ENCODE measurements around the gene COTL1. TPM values are rescaled to one million over a fixed set of nuclear protein-coding genes. Genes with fewer than 3 reads are reported as not detected.

COTL1 gene
- total RNA-seq, 2 experiments from 2014 or later, result 837 to 887 TPM

DNA sequence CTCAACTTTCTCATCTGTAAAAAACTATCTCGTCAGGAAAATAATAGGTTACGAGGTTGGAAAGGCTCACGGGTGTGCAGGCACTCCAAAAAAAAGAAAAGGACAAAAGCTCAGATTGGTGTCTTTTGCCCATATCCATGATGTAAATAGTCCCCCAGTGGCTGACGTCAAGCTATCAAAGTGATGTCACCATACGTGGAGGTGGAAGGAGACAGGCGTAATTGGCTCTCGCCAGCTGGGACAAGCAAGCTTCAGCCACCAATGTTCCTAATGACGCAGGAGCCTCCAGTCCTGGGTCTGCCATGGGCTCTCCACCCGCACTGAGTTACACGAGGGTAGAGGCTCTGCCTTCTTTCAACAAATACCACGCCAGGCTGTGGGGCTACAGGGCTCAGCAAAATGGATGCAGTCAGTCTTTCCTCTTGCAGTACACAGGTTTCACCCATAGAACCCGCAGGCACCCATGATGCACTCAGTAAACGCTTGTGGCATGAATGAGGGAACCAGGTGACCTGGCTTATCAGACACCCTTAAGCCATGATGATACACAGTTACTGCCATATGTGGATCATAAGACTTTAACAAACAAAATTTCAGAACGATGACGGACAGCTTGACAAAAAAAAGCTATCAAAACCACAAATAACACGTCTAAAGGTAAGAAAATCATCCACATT is 50.5 kb downstream of the COTL1 start:
- H3K4me1 Mint-ChIP-seq (ENCODE audit: low read depth), result peaks cover 48% of the 10 kb centered on the region
- no peaks in the 10 kb centered on the region for H3K27me3 Mint-ChIP-seq (ENCODE audit: low read depth)
- DNase-seq (no peak), ATAC-seq (no peak)
- no peak overlapping the region for H3K4me3 Mint-ChIP-seq
- H3K36me3 Mint-ChIP-seq (ENCODE audit: low read depth), result peaks cover 93% of the 10 kb centered on the region
- CTCF ChIA-PET, result interaction anchor here (0.6 to 1.3 kb wide), 2 partner anchors 41 to 56 kb away, joined by 3 read pairs; no protein-coding TSS in a partner anchor
- peak overlapping the region; percentile 22 for H3K27ac Mint-ChIP-seq
- peaks cover 3% of the 10 kb centered on the region for H3K9me3 Mint-ChIP-seq (ENCODE audit: insufficient read depth)
- POLR2A ChIA-PET, result interaction anchor here (0.5 kb wide), 1 partner anchor 16 kb away, joined by 5 read pairs; no protein-coding TSS in a partner anchor

DNA sequence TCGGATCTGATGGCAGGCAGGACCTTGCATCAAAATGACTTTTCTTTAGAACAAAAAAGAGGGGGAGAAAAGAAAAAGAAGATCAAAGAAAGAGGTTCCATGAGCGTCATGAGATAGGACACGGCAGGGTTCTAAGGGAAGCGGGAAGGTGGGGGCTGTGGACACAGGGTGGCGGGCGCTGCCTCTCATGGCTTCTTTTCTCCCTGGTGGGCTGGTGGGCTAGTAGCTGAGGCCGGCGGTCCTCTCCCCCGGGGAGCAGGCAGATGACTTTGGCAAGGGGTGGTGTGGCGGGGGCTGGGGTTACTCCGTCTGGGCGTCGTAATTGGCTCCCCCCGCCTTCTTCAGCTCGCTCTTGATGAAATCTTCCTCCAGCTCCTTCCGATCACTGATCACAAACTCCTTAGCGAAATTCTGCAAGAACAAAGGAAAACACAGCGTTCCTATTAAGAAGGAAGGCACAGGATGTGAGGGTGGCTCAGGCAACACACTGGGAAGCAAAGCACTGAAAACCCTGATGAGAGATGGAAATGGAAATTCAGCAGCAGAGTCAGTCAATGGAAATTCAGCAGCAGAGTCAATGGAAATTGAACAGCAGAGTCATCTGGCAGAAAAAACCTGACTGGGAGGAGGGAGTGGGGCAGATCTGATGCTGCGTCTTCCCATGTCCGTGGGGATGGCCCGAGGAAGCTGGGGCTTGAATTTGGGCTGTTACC is 51.2 kb downstream of the COTL1 start:
- H3K36me3 Mint-ChIP-seq (ENCODE audit: low read depth), result peaks cover 92% of the 10 kb centered on the region
- no peaks in the 10 kb centered on the region for H3K27me3 Mint-ChIP-seq (ENCODE audit: low read depth)
- peaks cover 3% of the 10 kb centered on the region for H3K9me3 Mint-ChIP-seq (ENCODE audit: insufficient read depth)
- ChIA-PET POLR2A (no interaction called here), CTCF (interaction anchor here (0.6 to 1.3 kb wide), 2 partner anchors 41 to 56 kb away, joined by 3 read pairs; no protein-coding TSS in a partner anchor)
- peak overlapping the region; percentile 10 for H3K27ac Mint-ChIP-seq
- no peak for DNase-seq
- ATAC-seq, result no peak
- H3K4me1 Mint-ChIP-seq (ENCODE audit: low read depth), result peaks cover 41% of the 10 kb centered on the region
- H3K4me3 Mint-ChIP-seq, result no peak overlapping the region

DNA sequence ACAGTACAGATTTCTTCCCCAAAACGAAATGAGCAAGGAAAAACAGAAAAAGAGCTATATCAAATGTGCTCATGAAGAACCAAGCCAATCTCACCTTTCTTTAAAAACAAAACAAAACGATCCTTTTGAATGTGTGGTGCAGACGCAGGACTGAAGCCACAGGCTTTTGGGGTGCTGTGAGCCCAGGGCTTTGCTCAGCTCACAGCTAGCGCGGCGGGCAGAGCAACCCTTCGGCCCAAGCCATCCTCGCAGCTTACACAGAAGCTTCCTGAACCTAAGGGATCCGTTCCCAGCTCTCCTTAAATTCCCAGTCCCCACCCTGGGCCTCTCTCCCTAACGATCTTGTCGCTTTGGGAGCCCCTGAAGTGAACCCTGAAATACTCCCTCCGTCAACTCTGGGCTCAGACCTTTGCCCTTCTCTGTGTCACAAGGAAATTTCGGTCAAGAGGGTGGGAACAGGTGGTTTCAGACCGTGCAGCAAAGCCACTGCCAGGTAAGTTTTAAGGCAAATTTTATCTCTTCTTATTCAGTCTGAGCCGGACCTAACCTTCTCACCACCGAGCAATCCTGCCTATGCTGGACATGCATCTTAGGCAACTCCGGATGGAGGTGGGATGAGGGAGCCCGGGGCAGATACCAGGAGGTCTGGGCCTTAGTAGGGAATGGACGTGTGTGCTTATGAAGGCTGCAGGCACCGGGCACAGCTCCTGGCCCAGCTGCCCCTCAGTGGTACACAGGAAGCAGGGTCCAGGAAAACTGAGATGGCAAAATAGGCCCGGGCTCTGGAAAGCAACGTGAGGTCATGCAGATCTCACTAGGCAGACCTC is 52.0 kb downstream of the COTL1 start:
- H3K9me3 Mint-ChIP-seq (ENCODE audit: insufficient read depth), result no peaks in the 10 kb centered on the region
- ATAC-seq (no peak), DNase-seq (no peak)
- peaks cover 34% of the 10 kb centered on the region for H3K4me1 Mint-ChIP-seq (ENCODE audit: low read depth)
- no peak overlapping the region for H3K4me3 Mint-ChIP-seq
- H3K27me3 Mint-ChIP-seq (ENCODE audit: low read depth), result no peaks in the 10 kb centered on the region
- peak overlapping the region; percentile 7 for H3K27ac Mint-ChIP-seq
- peaks cover 87% of the 10 kb centered on the region for H3K36me3 Mint-ChIP-seq (ENCODE audit: low read depth)
- CTCF ChIA-PET, result interaction anchor here (1.3 kb wide), 1 partner anchor 57 kb away, joined by 3 read pairs; no protein-coding TSS in a partner anchor
- POLR2A ChIA-PET, result interaction anchor here (1.0 kb wide), 2 partner anchors 11 to 40 kb away, joined by 3 read pairs; no protein-coding TSS in a partner anchor

DNA sequence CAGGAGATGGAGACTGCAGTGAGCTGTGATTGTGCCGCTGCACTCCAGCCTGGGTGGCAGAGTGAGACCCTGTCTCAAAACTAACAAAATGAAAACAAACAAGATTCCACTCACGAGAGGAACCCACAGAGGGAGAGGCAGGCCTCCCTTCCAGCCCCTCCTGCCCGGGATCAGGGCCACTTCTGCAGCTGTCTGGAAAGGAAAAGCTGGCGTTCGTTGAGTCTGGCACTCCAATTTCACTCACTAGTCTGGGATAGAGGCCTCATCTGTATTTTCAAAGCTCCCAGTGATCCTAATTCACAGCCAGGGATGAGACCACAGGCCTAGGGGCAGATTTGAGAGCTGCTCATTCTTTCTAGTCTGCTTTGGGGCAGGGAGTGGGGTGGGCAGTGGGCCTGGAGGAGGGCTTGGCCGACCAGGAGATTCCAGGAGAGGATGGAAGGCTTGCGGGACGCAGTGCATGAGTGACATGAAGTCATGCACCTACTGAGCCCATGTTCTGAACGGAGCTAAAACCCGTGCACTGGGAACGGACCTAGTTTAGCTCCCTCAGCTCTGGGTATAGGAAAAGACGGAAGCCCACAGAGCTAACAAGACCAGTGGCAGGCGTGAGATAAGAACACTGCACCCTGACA is 54.0 kb downstream of the COTL1 start:
- no peak for ATAC-seq
- Mint-ChIP-seq H3K4me3 (no peak overlapping the region), H3K27me3 (ENCODE audit: low read depth) (no peaks in the 10 kb centered on the region), H3K4me1 (ENCODE audit: low read depth) (peaks cover 23% of the 10 kb centered on the region), H3K36me3 (ENCODE audit: low read depth) (peaks cover 71% of the 10 kb centered on the region), H3K9me3 (ENCODE audit: insufficient read depth) (no peaks in the 10 kb centered on the region), H3K27ac (peak overlapping the region; percentile 13)
- DNase-seq, result no peak
- ChIA-PET CTCF (interaction anchor here (0.6 to 2.9 kb wide), 5 partner anchors 9 to 59 kb away, joined by 3 to 10 read pairs (median 5); no protein-coding TSS in a partner anchor), POLR2A (interaction anchor here (1.8 to 2.6 kb wide), 2 partner anchors 10 to 35 kb away, joined by 4 to 10 read pairs; no protein-coding TSS in a partner anchor)

DNA sequence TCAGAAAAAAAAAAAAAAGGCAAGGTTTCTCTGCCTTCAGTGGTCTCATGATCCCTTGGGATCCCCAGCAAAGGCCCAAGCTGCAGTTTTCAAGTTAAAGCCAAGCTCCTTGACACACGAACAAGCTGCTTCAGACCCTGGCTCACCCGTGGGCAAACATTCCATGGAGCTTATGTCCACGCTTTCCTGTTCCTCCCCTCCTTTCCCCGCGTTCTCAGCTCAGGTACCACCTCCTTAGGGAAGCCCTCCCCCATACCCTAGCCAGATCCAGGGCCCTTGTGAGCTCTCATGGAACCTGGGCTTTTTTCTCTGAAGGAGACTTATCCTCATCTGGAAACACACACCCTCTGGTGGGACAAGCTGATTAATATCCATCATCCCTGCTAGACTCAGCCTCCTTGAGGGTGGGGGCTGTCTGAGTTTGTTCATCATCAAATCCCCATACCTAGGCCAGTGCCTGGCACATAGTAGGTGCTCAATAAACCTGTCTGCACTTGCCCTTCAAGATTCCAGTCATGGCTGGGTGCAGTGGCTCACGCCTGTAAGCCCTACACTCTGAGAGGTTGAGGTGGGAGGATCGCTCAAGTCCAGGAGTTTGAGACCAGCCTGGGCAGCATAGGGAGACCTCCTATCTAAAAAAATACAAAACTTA is 54.7 kb downstream of the COTL1 start:
- no peak overlapping the region for H3K4me3 Mint-ChIP-seq
- no peak for DNase-seq
- H3K27ac Mint-ChIP-seq, result peak overlapping the region; percentile 13
- POLR2A ChIA-PET, result interaction anchor here (1.8 to 2.6 kb wide), 2 partner anchors 9 to 36 kb away, joined by 4 to 10 read pairs; no protein-coding TSS in a partner anchor
- CTCF ChIA-PET, result interaction anchor here (0.6 to 2.9 kb wide), 7 partner anchors 9 to 59 kb away, joined by 3 to 10 read pairs (median 3); no protein-coding TSS in a partner anchor
- no peaks in the 10 kb centered on the region for H3K9me3 Mint-ChIP-seq (ENCODE audit: insufficient read depth)
- ATAC-seq, result no peak
- peaks cover 16% of the 10 kb centered on the region for H3K4me1 Mint-ChIP-seq (ENCODE audit: low read depth)
- no peaks in the 10 kb centered on the region for H3K27me3 Mint-ChIP-seq (ENCODE audit: low read depth)
- peaks cover 64% of the 10 kb centered on the region for H3K36me3 Mint-ChIP-seq (ENCODE audit: low read depth)

DNA sequence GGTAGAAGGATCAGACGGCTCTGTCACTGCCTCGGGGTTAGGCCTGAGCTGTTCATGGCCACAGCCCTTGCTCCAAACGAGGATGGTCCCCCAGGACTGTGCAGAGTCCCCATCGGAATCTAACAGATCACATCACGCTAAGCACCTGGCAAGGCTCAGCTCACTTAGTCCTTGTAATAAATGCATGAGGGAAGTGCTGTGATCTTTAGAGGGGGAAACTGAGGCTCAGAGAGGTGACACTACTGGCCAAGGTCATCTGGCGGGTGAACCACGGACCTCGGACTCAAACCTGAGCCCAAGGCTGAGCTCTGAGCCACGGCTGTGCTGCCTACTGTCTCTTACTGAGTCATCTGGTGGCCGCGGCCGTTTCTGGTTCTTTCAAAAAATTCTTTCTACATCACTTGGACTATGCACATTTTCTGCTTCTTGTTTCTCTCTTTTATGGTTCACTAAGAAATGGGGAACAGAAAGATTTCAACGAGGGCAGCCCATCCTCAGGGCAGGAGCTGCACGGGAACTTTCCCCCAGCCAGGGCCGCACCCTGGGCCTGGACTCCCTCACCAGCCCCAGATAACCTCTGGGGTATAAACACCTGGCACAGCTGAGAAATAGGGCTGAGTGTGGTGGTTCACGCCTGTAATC is 55.6 kb downstream of the COTL1 start:
- DNase-seq (no peak), ATAC-seq (no peak)
- Mint-ChIP-seq H3K27me3 (ENCODE audit: low read depth) (no peaks in the 10 kb centered on the region), H3K36me3 (ENCODE audit: low read depth) (peaks cover 57% of the 10 kb centered on the region), H3K27ac (no peak overlapping the region), H3K4me3 (no peak overlapping the region), H3K4me1 (ENCODE audit: low read depth) (peaks cover 15% of the 10 kb centered on the region), H3K9me3 (ENCODE audit: insufficient read depth) (no peaks in the 10 kb centered on the region)
- ChIA-PET POLR2A (interaction anchor here (2.6 kb wide), 1 partner anchor 8 kb away, joined by 10 read pairs; no protein-coding TSS in a partner anchor), CTCF (interaction anchor here (0.9 to 2.9 kb wide), 4 partner anchors 13 to 56 kb away, joined by 3 to 10 read pairs (median 6); no protein-coding TSS in a partner anchor)

DNA sequence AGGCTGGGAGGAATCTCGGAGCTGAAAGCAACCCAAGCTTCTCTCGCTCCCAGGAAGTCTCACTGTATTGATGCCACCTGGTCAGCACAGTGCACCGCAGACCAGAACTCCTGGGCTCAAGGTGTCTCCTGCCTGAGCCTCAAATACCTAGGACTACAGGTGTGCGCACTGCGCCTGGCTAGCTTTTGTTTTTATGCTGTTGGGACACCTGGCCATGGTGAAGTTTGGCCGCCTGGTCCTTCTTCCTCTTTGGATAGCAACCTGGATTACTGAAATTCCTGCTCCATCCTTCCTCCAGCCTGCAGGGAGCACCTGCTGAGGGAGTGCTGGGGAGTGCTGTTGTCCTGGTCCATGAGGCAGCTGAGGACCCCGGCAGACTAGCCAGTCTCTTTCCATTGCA is 56.6 kb downstream of the COTL1 start:
- no peak for ATAC-seq
- Mint-ChIP-seq H3K4me1 (ENCODE audit: low read depth) (peaks cover 10% of the 10 kb centered on the region), H3K27me3 (ENCODE audit: low read depth) (no peaks in the 10 kb centered on the region), H3K4me3 (no peak overlapping the region), H3K36me3 (ENCODE audit: low read depth) (peaks cover 47% of the 10 kb centered on the region), H3K9me3 (ENCODE audit: insufficient read depth) (no peaks in the 10 kb centered on the region), H3K27ac (peak overlapping the region; percentile 30)
- no peak for DNase-seq
- CTCF ChIA-PET, result interaction anchor here (0.9 to 2.9 kb wide), 3 partner anchors 37 to 55 kb away, joined by 3 to 10 read pairs (median 6); no protein-coding TSS in a partner anchor
- POLR2A ChIA-PET, result interaction anchor here (1.2 kb wide), 1 partner anchor 33 kb away, joined by 3 read pairs; no protein-coding TSS in a partner anchor

DNA sequence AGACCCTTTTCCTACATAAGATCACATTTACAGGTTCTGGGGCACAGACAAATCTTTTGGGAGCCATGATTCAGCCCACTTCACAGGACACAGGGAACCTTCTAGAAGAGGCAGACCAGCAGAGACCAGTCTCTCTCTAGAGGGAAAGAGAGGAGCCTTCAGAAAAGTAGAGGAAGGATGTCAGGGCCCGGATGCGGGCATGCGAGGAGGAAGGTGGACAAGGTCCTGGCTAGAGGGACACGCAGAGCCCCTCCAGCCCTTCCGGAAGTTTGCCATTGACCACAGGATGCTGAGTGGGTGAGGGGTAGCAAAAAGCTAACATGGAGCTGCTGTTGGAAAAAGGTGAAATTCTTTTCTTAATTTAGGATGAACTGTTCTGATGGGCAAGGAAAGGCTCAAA is 57.6 kb downstream of the COTL1 start:
- no peaks in the 10 kb centered on the region for H3K27me3 Mint-ChIP-seq (ENCODE audit: low read depth)
- H3K9me3 Mint-ChIP-seq (ENCODE audit: insufficient read depth), result no peaks in the 10 kb centered on the region
- DNase-seq (no peak), ATAC-seq (no peak)
- H3K4me1 Mint-ChIP-seq (ENCODE audit: low read depth), result peaks cover 19% of the 10 kb centered on the region
- no peak overlapping the region for H3K27ac Mint-ChIP-seq
- no peak overlapping the region for H3K4me3 Mint-ChIP-seq
- ChIA-PET POLR2A (interaction anchor here (1.1 to 1.2 kb wide), 2 partner anchors 9 to 34 kb away, joined by 3 to 4 read pairs; no protein-coding TSS in a partner anchor), CTCF (interaction anchor here (0.8 to 1.9 kb wide), 4 partner anchors 38 to 178 kb away, joined by 3 to 6 read pairs (median 3); no protein-coding TSS in a partner anchor)
- H3K36me3 Mint-ChIP-seq (ENCODE audit: low read depth), result peaks cover 37% of the 10 kb centered on the region

DNA sequence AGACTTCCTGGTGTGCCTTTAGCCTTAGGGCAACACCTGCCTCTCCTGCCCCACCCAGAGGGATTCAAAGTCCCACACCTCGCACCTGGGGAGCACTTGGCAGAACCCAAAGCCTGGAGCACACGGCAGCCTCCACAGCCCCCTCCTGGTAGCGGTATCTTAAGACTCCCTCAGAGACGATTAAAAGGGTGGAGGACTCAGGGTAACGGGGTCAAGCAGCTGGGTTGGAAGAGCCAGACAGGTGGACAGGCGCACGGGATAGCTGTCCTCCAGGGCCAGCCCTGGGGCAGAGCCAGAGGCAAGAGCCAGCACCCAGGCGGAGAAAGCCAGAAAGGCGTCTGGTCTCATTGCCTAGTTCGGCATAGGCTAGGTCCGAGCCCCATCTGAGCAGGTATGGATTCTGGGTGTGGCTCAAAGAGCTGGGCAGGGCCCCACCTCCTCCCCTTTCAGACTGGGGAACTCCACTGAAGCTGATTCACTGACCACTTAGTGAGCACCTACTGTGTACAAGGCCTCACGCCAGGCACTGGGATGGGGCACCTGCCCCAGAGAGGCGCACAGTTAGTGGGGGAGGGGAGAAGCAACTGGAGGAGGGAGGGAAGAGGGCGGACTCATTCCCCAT is 58.5 kb downstream of the COTL1 start:
- CTCF ChIA-PET, result interaction anchor here (1.5 kb wide), 1 partner anchor 49 kb away, joined by 3 read pairs; no protein-coding TSS in a partner anchor
- H3K9me3 Mint-ChIP-seq (ENCODE audit: insufficient read depth), result no peaks in the 10 kb centered on the region
- ATAC-seq (no peak), DNase-seq (no peak)
- no peak overlapping the region for H3K4me3 Mint-ChIP-seq
- H3K27me3 Mint-ChIP-seq (ENCODE audit: low read depth), result no peaks in the 10 kb centered on the region
- H3K36me3 Mint-ChIP-seq (ENCODE audit: low read depth), result peaks cover 31% of the 10 kb centered on the region
- H3K4me1 Mint-ChIP-seq (ENCODE audit: low read depth), result peaks cover 28% of the 10 kb centered on the region
- H3K27ac Mint-ChIP-seq, result no peak overlapping the region
- POLR2A ChIA-PET, result interaction anchor here (0.7 to 1.1 kb wide), 2 partner anchors 10 kb away, joined by 3 to 4 read pairs; no protein-coding TSS in a partner anchor
